ENCODE data around the gene ERLIN1. TPM values are rescaled to one million over a fixed set of nuclear protein-coding genes. Genes with fewer than 3 reads are reported as not detected.
A peak's percentile ranks its signal among the peaks of the same experiment; 100 is the strongest.

The ERLIN1 gene
- total RNA-seq, 1 experiment from 2014 or later = 42.9 TPM

DNA sequence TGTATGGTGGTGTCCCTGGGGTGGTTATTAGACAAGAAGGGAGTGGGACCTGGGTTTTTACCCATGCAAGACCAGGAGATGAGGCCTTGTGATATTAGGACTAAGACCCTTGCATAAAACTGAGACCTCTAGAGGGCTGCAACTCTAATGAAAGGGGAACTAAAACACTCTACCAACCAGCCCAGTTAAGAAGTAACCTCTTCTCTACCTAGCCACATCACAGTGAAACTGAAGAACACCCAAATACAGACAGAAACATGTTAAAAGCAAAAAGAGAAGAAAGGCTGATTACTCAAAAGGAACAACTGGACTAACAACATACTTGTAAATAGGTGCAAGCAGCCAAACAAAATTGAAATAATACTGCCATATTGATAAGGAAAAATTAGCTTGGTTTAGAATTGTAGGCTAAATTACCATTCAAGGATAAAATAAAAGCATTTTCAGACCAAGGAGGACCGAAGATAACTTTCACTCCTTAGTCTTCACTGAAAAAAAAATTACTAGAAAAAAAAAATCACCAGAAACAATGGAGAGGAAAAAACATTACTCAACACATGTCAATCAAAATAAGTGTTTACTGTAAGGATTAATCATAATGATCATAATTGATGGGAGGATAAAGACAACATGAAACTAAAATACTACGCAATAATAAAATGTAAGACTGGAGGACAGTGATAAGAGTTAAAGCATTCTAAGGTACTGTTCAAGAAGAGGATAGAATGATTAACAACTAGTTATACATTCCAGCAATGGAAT, 27.6 kb downstream of the ERLIN1 start:
- BruUV-seq (replicated peaks) = no TSS peak
- H3K36me3 Mint-ChIP-seq (ENCODE audit: insufficient read depth, unreplicated experiment) = peaks cover 68% of the 10 kb centered on the region
- CTCF ChIA-PET = interaction anchor here (0.6 kb wide), 1 partner anchor 275 kb away, joined by 3 read pairs; no protein-coding TSS in a partner anchor
- peaks cover 8% of the 10 kb centered on the region for H3K9me3 Mint-ChIP-seq (ENCODE audit: unreplicated experiment)
- no peak overlapping the region for H3K27ac Mint-ChIP-seq (ENCODE audit: low read depth, unreplicated experiment)
- POLR2A ChIA-PET = interaction anchor here (0.8 to 2.0 kb wide), 3 partner anchors 9 to 26 kb away, joined by 3 to 6 read pairs (median 3); no protein-coding TSS in a partner anchor
- H3K4me3 Mint-ChIP-seq (ENCODE audit: unreplicated experiment) = no peak overlapping the region
- peaks cover 11% of the 10 kb centered on the region for H3K4me1 Mint-ChIP-seq (ENCODE audit: insufficient read depth, unreplicated experiment)
- intact Hi-C loops (cut with micrococcal nuclease) = no loop called here
- TF ChIP-seq, protein P1, sequence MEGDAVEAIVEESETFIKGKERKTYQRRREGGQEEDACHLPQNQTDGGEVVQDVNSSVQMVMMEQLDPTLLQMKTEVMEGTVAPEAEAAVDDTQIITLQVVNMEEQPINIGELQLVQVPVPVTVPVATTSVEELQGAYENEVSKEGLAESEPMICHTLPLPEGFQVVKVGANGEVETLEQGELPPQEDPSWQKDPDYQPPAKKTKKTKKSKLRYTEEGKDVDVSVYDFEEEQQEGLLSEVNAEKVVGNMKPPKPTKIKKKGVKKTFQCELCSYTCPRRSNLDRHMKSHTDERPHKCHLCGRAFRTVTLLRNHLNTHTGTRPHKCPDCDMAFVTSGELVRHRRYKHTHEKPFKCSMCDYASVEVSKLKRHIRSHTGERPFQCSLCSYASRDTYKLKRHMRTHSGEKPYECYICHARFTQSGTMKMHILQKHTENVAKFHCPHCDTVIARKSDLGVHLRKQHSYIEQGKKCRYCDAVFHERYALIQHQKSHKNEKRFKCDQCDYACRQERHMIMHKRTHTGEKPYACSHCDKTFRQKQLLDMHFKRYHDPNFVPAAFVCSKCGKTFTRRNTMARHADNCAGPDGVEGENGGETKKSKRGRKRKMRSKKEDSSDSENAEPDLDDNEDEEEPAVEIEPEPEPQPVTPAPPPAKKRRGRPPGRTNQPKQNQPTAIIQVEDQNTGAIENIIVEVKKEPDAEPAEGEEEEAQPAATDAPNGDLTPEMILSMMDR (IDR thresholded peaks at IDR 0.05; ENCODE audit: unreplicated experiment) = no peak
- no peaks in the 10 kb centered on the region for H3K27me3 Mint-ChIP-seq (ENCODE audit: insufficient read depth, unreplicated experiment)
- DNase-seq (ENCODE audit: unreplicated experiment) = no peak

DNA sequence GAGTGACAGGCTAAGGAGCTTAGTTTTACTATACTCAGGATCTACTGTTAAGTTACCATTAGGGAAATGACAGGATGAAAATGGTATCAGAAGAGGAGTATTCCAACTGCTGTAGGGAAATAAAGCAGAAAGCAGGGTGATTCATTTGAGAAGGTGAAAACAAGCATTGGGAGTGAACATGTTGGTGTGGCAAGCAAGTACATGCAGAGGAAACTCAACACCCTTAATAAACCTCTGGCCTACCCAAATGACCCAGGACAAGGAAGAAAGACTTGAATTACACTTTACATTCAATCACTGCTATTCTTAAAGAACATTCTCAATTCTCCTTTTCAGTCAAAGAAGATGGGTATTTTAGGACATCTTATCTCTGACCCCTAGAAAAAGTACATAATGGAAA, 28.7 kb downstream of the ERLIN1 start:
- TF ChIP-seq, protein P1 (IDR thresholded peaks at IDR 0.05; ENCODE audit: unreplicated experiment) = no peak
- intact Hi-C loops (cut with micrococcal nuclease) = no loop called here
- POLR2A ChIA-PET = interaction anchor here (0.6 to 2.0 kb wide), 4 partner anchors 8 to 363 kb away, joined by 3 to 6 read pairs (median 3); no protein-coding TSS in a partner anchor
- DNase-seq (ENCODE audit: unreplicated experiment) = peak; percentile 4
- Mint-ChIP-seq H3K27ac (ENCODE audit: low read depth, unreplicated experiment) (peak overlapping the region; percentile 12), H3K9me3 (ENCODE audit: unreplicated experiment) (peaks cover 8% of the 10 kb centered on the region), H3K36me3 (ENCODE audit: insufficient read depth, unreplicated experiment) (peaks cover 65% of the 10 kb centered on the region), H3K4me1 (ENCODE audit: insufficient read depth, unreplicated experiment) (peaks cover 12% of the 10 kb centered on the region), H3K27me3 (ENCODE audit: insufficient read depth, unreplicated experiment) (no peaks in the 10 kb centered on the region), H3K4me3 (ENCODE audit: unreplicated experiment) (no peak overlapping the region)
- no TSS peak for BruUV-seq (replicated peaks)
- CTCF ChIA-PET = interaction anchor here (0.6 to 1.2 kb wide), 2 partner anchors 111 to 545 kb away, joined by 3 to 5 read pairs; no protein-coding TSS in a partner anchor

DNA sequence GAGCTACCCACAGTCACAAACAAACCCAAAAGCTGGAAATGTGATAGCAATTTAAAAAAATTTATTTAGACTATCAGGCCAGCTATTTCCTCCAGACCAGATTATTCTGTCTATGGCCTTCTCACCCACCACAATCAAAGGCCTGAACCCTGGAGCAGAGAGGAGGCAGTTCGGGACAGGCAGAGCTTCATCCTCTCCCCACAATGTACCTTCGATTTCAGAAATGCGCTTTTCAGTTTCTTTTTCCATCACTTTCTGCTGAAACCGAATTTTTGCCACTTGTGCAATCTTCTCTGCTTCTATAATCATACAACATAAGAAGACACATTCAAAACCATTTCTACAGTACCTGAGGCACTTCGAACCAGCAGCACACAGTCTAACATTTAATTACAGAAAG, 29.9 kb downstream of the ERLIN1 start:
- TF ChIP-seq, protein P1 (IDR thresholded peaks at IDR 0.05; ENCODE audit: unreplicated experiment) = no peak
- CTCF ChIA-PET = interaction anchor here (0.6 to 1.2 kb wide), 2 partner anchors 110 to 118 kb away, joined by 5 read pairs; no protein-coding TSS in a partner anchor
- BruUV-seq (replicated peaks) = no TSS peak
- Mint-ChIP-seq H3K36me3 (ENCODE audit: insufficient read depth, unreplicated experiment) (peaks cover 74% of the 10 kb centered on the region), H3K4me3 (ENCODE audit: unreplicated experiment) (no peak overlapping the region), H3K4me1 (ENCODE audit: insufficient read depth, unreplicated experiment) (peaks cover 12% of the 10 kb centered on the region), H3K9me3 (ENCODE audit: unreplicated experiment) (peaks cover 8% of the 10 kb centered on the region), H3K27me3 (ENCODE audit: insufficient read depth, unreplicated experiment) (no peaks in the 10 kb centered on the region), H3K27ac (ENCODE audit: low read depth, unreplicated experiment) (no peak overlapping the region)
- DNase-seq (ENCODE audit: unreplicated experiment) = no peak
- intact Hi-C loops (cut with micrococcal nuclease) = no loop called here
- POLR2A ChIA-PET = interaction anchor here (1.0 to 1.1 kb wide), 2 partner anchors 23 to 28 kb away, joined by 3 to 4 read pairs; no protein-coding TSS in a partner anchor

DNA sequence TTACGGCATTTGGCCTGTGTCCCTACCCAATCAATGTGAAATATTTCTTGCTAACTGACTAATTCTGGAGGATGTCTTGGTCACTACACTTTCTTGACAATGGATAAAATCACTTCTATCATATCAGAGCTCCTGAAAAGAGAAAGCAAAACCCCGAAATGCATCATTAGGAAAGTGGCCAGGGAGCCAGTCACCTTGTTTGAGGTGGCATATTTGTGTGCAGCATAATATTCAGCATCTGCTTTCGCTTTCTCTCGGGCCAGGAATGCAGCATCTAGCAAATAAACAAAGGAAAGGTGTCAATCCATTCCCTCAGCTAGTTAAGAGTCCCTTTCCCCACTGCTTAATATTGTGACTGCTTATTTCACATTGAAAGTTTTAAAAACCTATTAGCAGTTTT, 31.2 kb downstream of the ERLIN1 start:
- POLR2A ChIA-PET = interaction anchor here (1.1 kb wide), 1 partner anchor 31 kb away, joined by 6 read pairs; the partner anchor contains the start of gene ERLIN1
- Mint-ChIP-seq H3K4me3 (ENCODE audit: unreplicated experiment) (no peak overlapping the region), H3K9me3 (ENCODE audit: unreplicated experiment) (peaks cover 8% of the 10 kb centered on the region), H3K4me1 (ENCODE audit: insufficient read depth, unreplicated experiment) (peaks cover 15% of the 10 kb centered on the region), H3K27ac (ENCODE audit: low read depth, unreplicated experiment) (no peak overlapping the region), H3K27me3 (ENCODE audit: insufficient read depth, unreplicated experiment) (no peaks in the 10 kb centered on the region), H3K36me3 (ENCODE audit: insufficient read depth, unreplicated experiment) (peaks cover 75% of the 10 kb centered on the region)
- CTCF ChIA-PET = interaction anchor here (0.6 kb wide), 1 partner anchor 16 kb away, joined by 3 read pairs; no protein-coding TSS in a partner anchor
- TF ChIP-seq, protein P1 (IDR thresholded peaks at IDR 0.05; ENCODE audit: unreplicated experiment) = no peak
- intact Hi-C loops (cut with micrococcal nuclease) = no loop called here
- BruUV-seq (replicated peaks) = no TSS peak
- no peak for DNase-seq (ENCODE audit: unreplicated experiment)

All from MCF 10A (cell line).